AG04450 (cell line): Measurements from ENCODE around the gene GLT1D1. TPM values are rescaled to one million over a fixed set of nuclear protein-coding genes. Genes with fewer than 3 reads are reported as not detected.
"Not testable (repeated sequence)": the region's sequence is repeated elsewhere in the genome, so short reads cannot be mapped to it uniquely, and the experiment has no call there.

Experiments
- CTCF ChIA-PET: fragments of 300-600, 350-600 bp; formaldehyde crosslinking; extraction: SDS; loops from one replicate; lab custom pipeline; 2022; ENCODE audit warnings: antibody characterized with exemption, inconsistent platforms; lab: Charles Lee
- POLR2A ChIA-PET: fragments of 350-600 bp; formaldehyde crosslinking; extraction: SDS; loops from one replicate; lab custom pipeline; 2021; ENCODE audit warnings: antibody characterized with exemption, inconsistent platforms; lab: Yijun Ruan, JAX
- DNase-seq: peaks from one replicate; pipeline ENCODE4 v3.0.0-alpha.2; 2011; ENCODE audit warnings: low read depth, low spot score
- H3K27ac ChIP-seq: one replicate; pipeline ENCODE4 v1.5.1; 2012; ENCODE audit warnings: low read depth, low read length, control low read depth
- H3K27me3 ChIP-seq: one replicate; pipeline ENCODE4 v1.6.0; 2012; ENCODE audit warnings: low read length; ENCODE audit not compliant: control insufficient read depth, insufficient read depth
- H3K4me3 ChIP-seq: 2 replicates; pipeline ENCODE4 v1.5.1; 2011; ENCODE audit warnings: mild to moderate bottlenecking, low read depth, low read length, control low read depth
- H3K9me3 ChIP-seq: 2 replicates; pipeline ENCODE4 v1.5.1; 2012; ENCODE audit warnings: low read length; ENCODE audit not compliant: control insufficient read depth, insufficient read depth
- CTCF ChIP-seq: IDR thresholded peaks from 2 replicates; pipeline ENCODE4 v1.5.1; 2011; ENCODE audit warnings: low read depth, low read length, control low read depth, inconsistent platforms
- polyA plus RNA-seq: library from polyadenylated mRNA; depleted of rRNA; stranded (reverse); fragments of >200 nt; gene quantifications from 2 replicates; pipeline ENCODE4 v1.2.3, GENCODE V29; 2011

GLT1D1 gene
- polyA plus RNA-seq, 1 experiment, result not detected

GRCh38 chr12:128848371-128848770 lies 4.9 kb upstream of the GLT1D1 start:
- no peak for TF ChIP-seq CTCF
- DNase-seq, result no peak
- H3K4me3 ChIP-seq, result no peak overlapping the region
- ChIA-PET CTCF (no interaction called here), POLR2A (no interaction called here)
- no peak overlapping the region for H3K27ac ChIP-seq
- no peaks in the 10 kb centered on the region for H3K27me3 ChIP-seq
- H3K9me3 ChIP-seq, result peaks cover 56% of the 10 kb centered on the region

GRCh38 chr12:128849806-128850205 lies 3.5 kb upstream of the GLT1D1 start:
- peaks cover 50% of the 10 kb centered on the region for H3K9me3 ChIP-seq
- H3K27ac ChIP-seq, CTCF ChIA-PET, H3K4me3 ChIP-seq, H3K27me3 ChIP-seq, POLR2A ChIA-PET, DNase-seq: not testable (repeated sequence)

- ChIA-PET CTCF (no interaction called here), POLR2A (no interaction called here)
- no peaks in the 10 kb centered on the region for H3K27me3 ChIP-seq
- H3K9me3 ChIP-seq, result peaks cover 45% of the 10 kb centered on the region
- no peak overlapping the region for H3K4me3 ChIP-seq
- no peak for DNase-seq
- TF ChIP-seq CTCF, result no peak
- H3K27ac ChIP-seq, result no peak overlapping the region
Measured at GRCh38 chr12:128850400-128850799, 2.9 kb upstream of the GLT1D1 start.

- CTCF ChIA-PET, POLR2A ChIA-PET, DNase-seq, H3K27me3 ChIP-seq, H3K27ac ChIP-seq, H3K4me3 ChIP-seq: not testable (repeated sequence)
- H3K9me3 ChIP-seq, result peaks cover 39% of the 10 kb centered on the region
Measured at GRCh38 chr12:128851429-128851828, 1.8 kb upstream of the GLT1D1 start.

GRCh38 chr12:128852026-128852698 lies 1.1 kb upstream of the GLT1D1 start:
- no peak for TF ChIP-seq CTCF
- Histone ChIP-seq H3K27me3 (no peaks in the 10 kb centered on the region), H3K4me3 (no peak overlapping the region), H3K9me3 (peaks cover 35% of the 10 kb centered on the region), H3K27ac (no peak overlapping the region)
- ChIA-PET CTCF (no interaction called here), POLR2A (no interaction called here)
- no peak for DNase-seq

GRCh38 chr12:128853600-128854197 lies 421 bp downstream of the GLT1D1 start:
- POLR2A ChIA-PET, result no interaction called here
- no peak for DNase-seq
- Histone ChIP-seq H3K27me3 (no peaks in the 10 kb centered on the region), H3K4me3 (no peak overlapping the region), H3K9me3 (peaks cover 26% of the 10 kb centered on the region), H3K27ac (no peak overlapping the region)
- TF ChIP-seq CTCF, result no peak
- CTCF ChIA-PET, result no interaction called here
